ENCODE measurements around the gene KCNJ4.

Gene KCNJ4

DNA sequence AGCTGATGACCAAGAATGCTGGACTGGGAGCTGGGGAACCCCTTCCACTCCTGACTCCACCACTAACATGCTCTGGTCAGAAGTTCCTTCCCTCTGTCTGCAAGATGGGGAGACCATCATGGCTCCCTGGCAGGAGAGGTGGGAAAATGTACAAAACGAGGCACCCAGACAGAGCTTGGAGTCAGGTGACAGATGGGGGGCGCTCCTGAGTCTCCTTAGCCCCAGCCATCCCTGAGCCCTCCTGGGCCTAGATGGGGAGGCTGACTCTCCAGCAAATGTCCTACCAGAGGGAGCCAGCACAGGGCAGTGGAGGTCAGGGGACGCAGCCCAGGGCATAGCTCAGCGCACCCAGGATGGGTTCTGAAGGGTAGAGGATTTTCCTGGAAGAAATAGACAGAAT lies 20.0 kb downstream of the KCNJ4 start:
- H3K9me2 ChIP-seq (replicated peaks; ENCODE audit: insufficient read depth, low read length), result no peaks in the 10 kb centered on the region

DNA sequence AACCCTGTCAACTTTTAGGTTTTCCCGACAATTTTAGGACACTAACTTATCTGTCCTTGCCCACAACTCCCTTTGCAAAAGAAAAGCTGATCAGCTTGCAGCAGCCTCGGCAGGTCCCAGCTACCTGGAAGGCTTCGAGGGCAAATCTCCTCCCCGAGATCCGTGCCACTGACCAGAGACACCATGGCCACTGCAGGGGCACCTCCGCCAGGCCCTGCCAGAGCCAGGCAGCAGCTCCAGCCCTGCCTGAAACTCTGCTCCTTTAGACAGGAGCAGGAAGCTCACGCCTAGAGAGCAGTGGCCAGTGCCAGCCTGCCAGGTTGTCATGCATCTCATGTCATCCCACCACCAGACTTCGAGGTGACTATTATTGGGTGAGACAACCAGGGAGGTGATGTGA lies 21.1 kb downstream of the KCNJ4 start:
- H3K4me1 ChIP-seq (ENCODE audit: low read length), result no peaks in the 10 kb centered on the region
- no peaks in the 10 kb centered on the region; the same call in 1 of the 2 replicates for H3K27me3 ChIP-seq (replicated peaks; ENCODE audit: insufficient read depth, low read length)
- H3K9ac ChIP-seq (ENCODE audit: low read length), result no peak overlapping the region
- no peak overlapping the region for H3K27ac ChIP-seq (ENCODE audit: low read length)
- no peaks in the 10 kb centered on the region for H3F3A ChIP-seq (ENCODE audit: insufficient read depth, low read length)
- no peak for DNase-seq
- H3K9me2 ChIP-seq (replicated peaks; ENCODE audit: insufficient read depth, low read length), result no peaks in the 10 kb centered on the region
- no peaks in the 10 kb centered on the region for H3K9me3 ChIP-seq (replicated peaks; ENCODE audit: insufficient read depth, low read length)
- H3K36me3 ChIP-seq (replicated peaks; ENCODE audit: insufficient read depth, low read length), result no peaks in the 10 kb centered on the region
- no peaks in the 10 kb centered on the region for H3K79me2 ChIP-seq (ENCODE audit: low read length)
- no peak overlapping the region for H3K4me2 ChIP-seq (ENCODE audit: low read depth, low read length)
- no peaks in the 10 kb centered on the region for H4K20me1 ChIP-seq (ENCODE audit: insufficient read depth, low read length)
- H2AFZ ChIP-seq (ENCODE audit: low read length), result no peak overlapping the region
- no peak overlapping the region for H3K4me3 ChIP-seq (ENCODE audit: low read length)
- TF ChIP-seq, protein P1, sequence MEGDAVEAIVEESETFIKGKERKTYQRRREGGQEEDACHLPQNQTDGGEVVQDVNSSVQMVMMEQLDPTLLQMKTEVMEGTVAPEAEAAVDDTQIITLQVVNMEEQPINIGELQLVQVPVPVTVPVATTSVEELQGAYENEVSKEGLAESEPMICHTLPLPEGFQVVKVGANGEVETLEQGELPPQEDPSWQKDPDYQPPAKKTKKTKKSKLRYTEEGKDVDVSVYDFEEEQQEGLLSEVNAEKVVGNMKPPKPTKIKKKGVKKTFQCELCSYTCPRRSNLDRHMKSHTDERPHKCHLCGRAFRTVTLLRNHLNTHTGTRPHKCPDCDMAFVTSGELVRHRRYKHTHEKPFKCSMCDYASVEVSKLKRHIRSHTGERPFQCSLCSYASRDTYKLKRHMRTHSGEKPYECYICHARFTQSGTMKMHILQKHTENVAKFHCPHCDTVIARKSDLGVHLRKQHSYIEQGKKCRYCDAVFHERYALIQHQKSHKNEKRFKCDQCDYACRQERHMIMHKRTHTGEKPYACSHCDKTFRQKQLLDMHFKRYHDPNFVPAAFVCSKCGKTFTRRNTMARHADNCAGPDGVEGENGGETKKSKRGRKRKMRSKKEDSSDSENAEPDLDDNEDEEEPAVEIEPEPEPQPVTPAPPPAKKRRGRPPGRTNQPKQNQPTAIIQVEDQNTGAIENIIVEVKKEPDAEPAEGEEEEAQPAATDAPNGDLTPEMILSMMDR (IDR thresholded peaks at IDR 0.05; ENCODE audit: low read length), result no peak
- TF ChIP-seq EZH2phosphoT487 (IDR thresholded peaks at IDR 0.05; ENCODE audit: low read length) (no peak), EZH2 (optimal IDR thresholded peaks at IDR 0.05; ENCODE audit: low read depth, low read length) (no peak)

More for the DNA sequence above, 20.0 kb downstream of the KCNJ4 start:
- no peaks in the 10 kb centered on the region for H3K36me3 ChIP-seq (replicated peaks; ENCODE audit: insufficient read depth, low read length)
- no peaks in the 10 kb centered on the region for H3F3A ChIP-seq (ENCODE audit: insufficient read depth, low read length)
- H3K9ac ChIP-seq (ENCODE audit: low read length), result no peak overlapping the region
- DNase-seq, result no peak
- H3K9me3 ChIP-seq (replicated peaks; ENCODE audit: insufficient read depth, low read length), result no peaks in the 10 kb centered on the region
- H2AFZ ChIP-seq (ENCODE audit: low read length), result no peak overlapping the region
- H3K27me3 ChIP-seq (replicated peaks; ENCODE audit: insufficient read depth, low read length), result no peaks in the 10 kb centered on the region; the same call in 1 of the 2 replicates
- H3K4me1 ChIP-seq (ENCODE audit: low read length), result no peaks in the 10 kb centered on the region
- no peak overlapping the region for H3K4me3 ChIP-seq (ENCODE audit: low read length)
- no peak overlapping the region for H3K27ac ChIP-seq (ENCODE audit: low read length)
- TF ChIP-seq EZH2phosphoT487 (IDR thresholded peaks at IDR 0.05; ENCODE audit: low read length) (no peak), EZH2 (optimal IDR thresholded peaks at IDR 0.05; ENCODE audit: low read depth, low read length) (no peak)
- TF ChIP-seq, protein P1 (IDR thresholded peaks at IDR 0.05; ENCODE audit: low read length), result no peak
- no peaks in the 10 kb centered on the region for H3K79me2 ChIP-seq (ENCODE audit: low read length)
- no peak overlapping the region for H3K4me2 ChIP-seq (ENCODE audit: low read depth, low read length)
- H4K20me1 ChIP-seq (ENCODE audit: insufficient read depth, low read length), result no peaks in the 10 kb centered on the region

DNA sequence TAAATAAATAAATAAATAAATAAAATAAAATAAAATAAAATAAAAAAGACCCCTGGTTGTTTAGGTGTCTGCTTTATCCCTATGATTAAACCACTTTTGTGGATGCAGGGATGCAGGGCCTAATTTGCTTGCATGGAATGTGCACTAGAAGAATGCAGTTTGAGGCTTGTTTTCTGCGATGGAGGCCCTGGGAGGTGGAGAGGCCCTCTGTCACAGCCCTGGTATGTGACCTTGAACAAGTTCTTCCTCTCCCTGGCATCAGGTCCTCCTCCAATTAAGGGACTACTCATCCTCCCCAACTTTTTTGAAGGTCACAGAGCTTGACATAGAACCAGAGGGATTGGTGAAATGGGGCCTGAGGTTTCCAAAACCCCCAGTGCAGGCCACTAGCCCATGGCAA lies 22.7 kb downstream of the KCNJ4 start:
- H3K79me2 ChIP-seq (ENCODE audit: low read length), result no peaks in the 10 kb centered on the region
- TF ChIP-seq EZH2phosphoT487 (IDR thresholded peaks at IDR 0.05; ENCODE audit: low read length) (no peak), EZH2 (optimal IDR thresholded peaks at IDR 0.05; ENCODE audit: low read depth, low read length) (no peak)
- TF ChIP-seq, protein P1 (IDR thresholded peaks at IDR 0.05; ENCODE audit: low read length), result no peak

More for the DNA sequence above, 22.7 kb downstream of the KCNJ4 start:
- no peaks in the 10 kb centered on the region for H3K9me3 ChIP-seq (replicated peaks; ENCODE audit: insufficient read depth, low read length)
- H3F3A ChIP-seq (ENCODE audit: insufficient read depth, low read length), result no peaks in the 10 kb centered on the region
- H3K36me3 ChIP-seq (replicated peaks; ENCODE audit: insufficient read depth, low read length), result no peaks in the 10 kb centered on the region
- no peak overlapping the region for H3K9ac ChIP-seq (ENCODE audit: low read length)
- H3K4me2 ChIP-seq (ENCODE audit: low read depth, low read length), result no peak overlapping the region
- H3K4me1 ChIP-seq (ENCODE audit: low read length), result no peaks in the 10 kb centered on the region
- H3K27ac ChIP-seq (ENCODE audit: low read length), result no peak overlapping the region
- H2AFZ ChIP-seq (ENCODE audit: low read length), result no peak overlapping the region
- H3K4me3 ChIP-seq (ENCODE audit: low read length), result no peak overlapping the region
- no peaks in the 10 kb centered on the region; the same call in 1 of the 2 replicates for H3K27me3 ChIP-seq (replicated peaks; ENCODE audit: insufficient read depth, low read length)
- H4K20me1 ChIP-seq (ENCODE audit: insufficient read depth, low read length), result no peaks in the 10 kb centered on the region
- no peak for DNase-seq
- no peaks in the 10 kb centered on the region for H3K9me2 ChIP-seq (replicated peaks; ENCODE audit: insufficient read depth, low read length)

Data from MM.1S (cell line).